Measurements from ENCODE around the gene ZFPM1. TPM values are rescaled to one million over a fixed set of nuclear protein-coding genes. Genes with fewer than 3 reads are reported as not detected.

The ZFPM1 gene
- total and polyA plus RNA-seq, 8 donors = 3.6 to 22.5 (median 19.3) TPM

- Histone ChIP-seq H3K4me3 (no peak overlapping the region), H3K4me1 (no peaks in the 10 kb centered on the region), H3K27me3 (peaks cover 0 to 7% (median 0%) of the 10 kb centered on the region in 4 donors), H3K27ac (no peak overlapping the region), H3K9me3 (no peaks in the 10 kb centered on the region), H3K36me3 (no peaks in the 10 kb centered on the region)
- intact Hi-C loops (cut with DNase I) = loop anchor here in 1 of 3 donors (10.0 kb wide), 1 partner anchor 238 kb away; no protein-coding TSS in a partner anchor
- FAIRE-seq (no peak), ATAC-seq (no peak), DNase-seq (no peak)
- TF ChIP-seq, protein P1, sequence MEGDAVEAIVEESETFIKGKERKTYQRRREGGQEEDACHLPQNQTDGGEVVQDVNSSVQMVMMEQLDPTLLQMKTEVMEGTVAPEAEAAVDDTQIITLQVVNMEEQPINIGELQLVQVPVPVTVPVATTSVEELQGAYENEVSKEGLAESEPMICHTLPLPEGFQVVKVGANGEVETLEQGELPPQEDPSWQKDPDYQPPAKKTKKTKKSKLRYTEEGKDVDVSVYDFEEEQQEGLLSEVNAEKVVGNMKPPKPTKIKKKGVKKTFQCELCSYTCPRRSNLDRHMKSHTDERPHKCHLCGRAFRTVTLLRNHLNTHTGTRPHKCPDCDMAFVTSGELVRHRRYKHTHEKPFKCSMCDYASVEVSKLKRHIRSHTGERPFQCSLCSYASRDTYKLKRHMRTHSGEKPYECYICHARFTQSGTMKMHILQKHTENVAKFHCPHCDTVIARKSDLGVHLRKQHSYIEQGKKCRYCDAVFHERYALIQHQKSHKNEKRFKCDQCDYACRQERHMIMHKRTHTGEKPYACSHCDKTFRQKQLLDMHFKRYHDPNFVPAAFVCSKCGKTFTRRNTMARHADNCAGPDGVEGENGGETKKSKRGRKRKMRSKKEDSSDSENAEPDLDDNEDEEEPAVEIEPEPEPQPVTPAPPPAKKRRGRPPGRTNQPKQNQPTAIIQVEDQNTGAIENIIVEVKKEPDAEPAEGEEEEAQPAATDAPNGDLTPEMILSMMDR (IDR thresholded peaks at IDR 0.05) = no peak
- WGBS, 2 donors = 73 to 81% methylated on average over 8 to 9 of the region's 9 CpGs
These were observed 20.3 kb upstream of the ZFPM1 start for GRCh38 chr16:88432753-88433152.

DNA sequence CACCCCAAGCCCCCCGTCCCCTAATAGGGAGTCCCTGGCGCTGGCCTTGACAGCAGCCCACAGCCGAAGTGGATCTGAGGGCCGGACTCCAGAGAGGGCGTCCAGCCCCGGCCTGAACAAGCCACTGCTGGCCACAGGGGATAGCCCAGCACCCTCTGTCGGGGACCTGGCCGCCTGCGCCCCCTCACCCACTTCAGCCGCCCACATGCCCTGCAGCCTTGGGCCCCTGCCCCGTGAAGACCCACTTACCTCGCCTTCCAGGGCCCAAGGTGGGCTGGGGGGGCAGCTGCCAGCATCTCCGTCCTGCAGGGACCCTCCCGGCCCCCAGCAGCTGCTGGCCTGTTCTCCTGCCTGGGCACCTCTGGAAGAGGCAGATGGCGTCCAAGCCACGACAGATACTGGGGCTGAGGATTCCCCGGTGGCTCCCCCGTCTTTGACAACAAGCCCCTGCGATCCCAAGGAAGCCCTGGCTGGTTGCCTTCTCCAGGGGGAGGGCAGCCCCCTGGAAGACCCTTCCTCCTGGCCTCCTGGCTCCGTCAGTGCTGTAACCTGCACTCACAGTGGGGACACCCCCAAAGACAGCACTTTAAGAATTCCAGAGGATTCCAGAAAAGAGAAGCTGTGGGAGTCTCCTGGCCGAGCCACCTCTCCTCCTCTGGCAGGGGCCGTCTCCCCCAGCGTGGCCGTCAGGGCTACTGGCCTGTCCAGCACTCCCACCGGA lies 19.3 kb upstream of the ZFPM1 start:
- 68 to 75% methylated on average over 25 of the region's 25 CpGs for WGBS, 2 donors
- Histone ChIP-seq H3K36me3 (no peaks in the 10 kb centered on the region), H3K4me3 (no peak overlapping the region), H3K27ac (no peak overlapping the region), H3K27me3 (peaks cover 0 to 7% (median 0%) of the 10 kb centered on the region in 4 donors), H3K9me3 (no peaks in the 10 kb centered on the region), H3K4me1 (no peaks in the 10 kb centered on the region)
- FAIRE-seq (no peak), ATAC-seq (no peak), DNase-seq (no peak)
- TF ChIP-seq, protein P1 (IDR thresholded peaks at IDR 0.05) = no peak
- intact Hi-C loops (cut with DNase I) = loop anchor here in 1 of 3 donors (10.0 kb wide), 1 partner anchor 239 kb away; no protein-coding TSS in a partner anchor

GRCh38 chr16:88434353-88434690 lies 18.8 kb upstream of the ZFPM1 start:
- Histone ChIP-seq H3K36me3 (no peaks in the 10 kb centered on the region), H3K4me1 (no peaks in the 10 kb centered on the region), H3K4me3 (no peak overlapping the region), H3K27me3 (peaks cover 0 to 7% (median 0%) of the 10 kb centered on the region in 4 donors), H3K27ac (no peak overlapping the region), H3K9me3 (no peaks in the 10 kb centered on the region)
- TF ChIP-seq, protein P1 (IDR thresholded peaks at IDR 0.05) = no peak
- 72 to 89% methylated on average over 10 of the region's 10 CpGs for WGBS, 2 donors
- DNase-seq (no peak), FAIRE-seq (no peak), ATAC-seq (no peak)
- intact Hi-C loops (cut with DNase I) = loop anchor here in 1 of 3 donors (10.0 kb wide), 1 partner anchor 240 kb away; no protein-coding TSS in a partner anchor

DNA sequence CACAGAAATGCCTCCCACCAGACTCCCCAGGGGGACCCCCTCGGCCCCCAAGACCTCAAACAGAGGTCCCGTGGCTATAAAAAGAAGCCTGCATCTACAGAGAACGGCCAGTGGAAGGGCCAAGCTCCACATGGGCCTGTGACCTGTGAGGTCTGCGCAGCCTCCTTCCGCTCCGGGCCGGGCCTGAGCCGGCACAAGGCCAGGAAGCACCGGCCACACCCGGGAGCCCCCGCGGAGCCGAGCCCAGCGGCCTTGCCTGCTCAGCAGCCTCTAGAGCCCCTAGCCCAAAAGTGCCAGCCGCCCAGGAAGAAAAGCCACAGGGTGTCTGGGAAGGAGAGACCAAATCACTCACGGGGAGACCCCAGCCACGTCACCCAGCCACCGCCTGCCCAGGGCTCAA lies 18.3 kb upstream of the ZFPM1 start:
- TF ChIP-seq, protein P1 (IDR thresholded peaks at IDR 0.05) = no peak
- no peak for ATAC-seq
- intact Hi-C loops (cut with DNase I) = loop anchor here in 2 of 3 donors (5.0 to 10.0 kb wide), 2 partner anchors 237 to 240 kb away; no protein-coding TSS in a partner anchor
- peaks cover 0 to 6% (median 0%) of the 10 kb centered on the region in 4 donors for H3K27me3 ChIP-seq
- no peak overlapping the region for H3K27ac ChIP-seq
- FAIRE-seq = no peak
- H3K4me3 ChIP-seq = no peak overlapping the region
- 69 to 80% methylated on average over 18 of the region's 18 CpGs for WGBS, 2 donors
- no peaks in the 10 kb centered on the region for H3K9me3 ChIP-seq
- DNase-seq = no peak
- no peaks in the 10 kb centered on the region for H3K36me3 ChIP-seq
- no peaks in the 10 kb centered on the region for H3K4me1 ChIP-seq
